OCI-M1 (cell line): ENCODE data around the gene CDH23.
"Not testable (repeated sequence)": the region's sequence is repeated elsewhere in the genome, so short reads cannot be mapped to it uniquely, and the experiment has no call there.

Experiments
- DNase-seq: peaks from one replicate; lab custom pipeline; 2025; lab: John Stamatoyannopoulos, UW

The CDH23 gene

DNA sequence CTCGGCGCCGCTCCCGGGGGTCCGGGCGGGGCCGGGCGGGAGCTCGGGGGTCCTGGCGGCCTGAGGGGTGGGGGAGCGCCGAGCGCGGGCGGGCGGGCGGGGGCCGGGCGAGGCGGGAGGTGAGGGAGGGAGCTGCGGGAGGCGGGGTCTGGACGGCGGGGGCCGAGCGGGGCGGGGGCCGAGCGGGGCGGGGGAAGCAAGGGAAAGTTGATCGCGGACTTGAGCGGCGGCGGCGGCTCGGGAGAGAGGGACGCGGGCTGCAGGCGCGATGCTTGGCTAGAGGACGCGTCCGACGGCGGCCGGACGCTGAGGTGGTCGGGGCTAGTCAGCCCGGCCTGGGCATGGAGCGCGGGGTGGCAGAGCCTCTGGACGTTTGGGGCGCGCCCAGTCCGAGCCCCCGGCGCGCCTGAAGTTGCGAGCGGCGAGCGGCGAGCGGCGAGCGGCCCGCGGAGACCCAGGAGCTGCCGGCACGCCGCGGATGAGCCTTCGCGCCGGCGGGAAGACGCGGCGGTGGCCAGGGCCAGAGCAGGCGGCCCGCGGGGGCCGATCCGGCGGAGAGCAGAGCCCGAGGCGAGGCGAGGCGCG lies at the start of gene CDH23:
Gene CDH23 (plus strand): TSS at position 210 of the 585 bp plus-strand sequence. CDS start 42,912 bp downstream, outside the sequence.
- DNase-seq: no peak

DNA sequence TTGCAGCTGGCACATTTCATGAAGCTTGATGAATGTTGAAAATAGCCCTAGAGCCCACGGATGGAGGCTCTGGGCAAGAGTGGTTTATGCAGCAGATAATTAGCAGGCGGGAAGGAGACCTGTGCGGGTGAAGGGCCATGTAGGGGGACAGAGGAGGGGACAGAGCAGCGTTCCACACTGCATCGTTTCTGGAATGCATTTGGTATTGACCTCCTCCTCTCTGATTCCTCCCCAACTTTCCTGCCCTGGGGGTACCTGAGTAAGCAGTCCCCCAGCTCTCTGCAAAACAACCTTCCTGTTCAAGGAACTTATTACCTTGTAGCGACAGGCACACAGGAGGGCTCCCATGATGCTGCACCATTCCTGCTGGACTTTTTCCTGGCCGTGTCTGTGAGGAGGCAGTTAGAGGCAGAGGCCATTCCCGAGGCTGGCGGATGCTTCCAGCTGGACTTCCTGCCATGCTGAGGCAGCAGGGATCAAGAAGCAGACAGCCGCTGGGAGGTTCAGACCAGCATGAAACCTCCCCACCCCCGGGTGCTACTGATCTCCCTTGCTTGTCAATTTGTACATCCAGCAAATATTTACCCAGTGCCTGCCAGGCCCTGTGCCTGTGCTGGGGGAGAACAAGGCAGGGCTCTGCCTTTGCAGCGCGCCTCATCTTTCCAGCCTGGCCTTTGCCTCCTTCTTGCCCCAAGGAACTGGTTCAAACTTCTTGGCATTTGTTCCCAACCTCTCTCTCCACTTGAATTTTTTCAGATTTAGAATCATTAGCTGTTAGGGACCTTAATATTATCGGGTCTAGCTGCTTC lies 48.9 kb upstream of the CDH23 start:
- no peak for DNase-seq

DNA sequence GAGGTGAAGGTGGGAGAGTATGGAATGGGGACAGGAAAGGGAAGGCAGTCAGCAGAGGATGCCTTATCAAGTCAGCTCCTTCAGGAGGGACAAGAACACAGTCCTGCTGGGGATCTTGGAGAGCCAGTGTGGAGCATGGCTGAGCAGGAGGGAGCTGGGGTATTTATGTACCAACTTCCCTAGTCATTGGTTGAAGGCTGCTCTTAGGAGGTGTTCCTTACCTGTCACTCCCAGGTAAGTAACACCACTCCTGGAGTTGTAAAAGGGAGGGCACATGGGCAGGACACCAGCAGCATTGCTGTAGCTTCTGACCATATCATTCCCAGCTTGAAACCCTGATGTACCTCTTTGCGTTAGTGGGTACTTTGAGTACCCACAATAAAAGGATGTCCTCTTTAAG lies 47.9 kb upstream of the CDH23 start:
- no peak for DNase-seq

DNA sequence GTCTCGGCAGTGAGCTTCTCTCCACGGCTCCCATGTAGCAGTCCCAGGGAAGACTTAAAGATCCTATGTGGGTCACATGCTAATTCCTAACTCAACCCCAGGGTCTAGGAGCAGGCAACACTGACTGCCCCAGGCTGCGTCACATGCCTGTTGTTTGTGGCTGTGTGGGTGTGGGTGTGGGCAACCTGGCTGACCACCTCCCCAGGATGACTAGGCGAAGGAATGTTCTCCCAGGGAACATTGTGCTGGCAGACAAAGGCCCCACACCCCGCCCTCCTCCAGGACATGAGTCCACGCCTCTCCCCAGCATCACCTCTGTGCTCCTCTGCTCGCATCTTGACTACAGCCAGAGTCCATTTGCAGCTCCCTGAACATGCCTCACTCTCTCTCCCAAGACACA lies 47.3 kb upstream of the CDH23 start:
- DNase-seq: no peak

DNA sequence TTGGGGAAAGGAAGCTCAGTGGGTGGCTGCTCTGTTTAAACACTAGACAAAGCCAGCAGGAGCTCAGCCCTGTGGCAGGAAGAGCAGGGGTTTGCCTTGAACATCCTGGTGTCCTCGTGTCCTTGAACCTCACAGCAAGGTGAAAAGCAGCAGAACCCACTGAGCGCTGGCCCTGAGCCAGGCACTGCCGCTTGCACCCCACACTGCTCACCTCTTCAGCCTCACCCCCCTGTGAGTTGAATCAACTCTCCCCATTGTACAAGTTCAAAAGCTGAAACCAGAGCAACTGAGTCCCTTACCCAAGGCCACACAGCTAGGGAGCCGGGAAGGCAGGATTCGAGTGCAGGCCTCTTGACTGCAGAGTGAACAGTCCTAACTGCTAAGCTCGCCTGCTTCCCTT lies 45.6 kb upstream of the CDH23 start:
- DNase-seq: no peak

DNA sequence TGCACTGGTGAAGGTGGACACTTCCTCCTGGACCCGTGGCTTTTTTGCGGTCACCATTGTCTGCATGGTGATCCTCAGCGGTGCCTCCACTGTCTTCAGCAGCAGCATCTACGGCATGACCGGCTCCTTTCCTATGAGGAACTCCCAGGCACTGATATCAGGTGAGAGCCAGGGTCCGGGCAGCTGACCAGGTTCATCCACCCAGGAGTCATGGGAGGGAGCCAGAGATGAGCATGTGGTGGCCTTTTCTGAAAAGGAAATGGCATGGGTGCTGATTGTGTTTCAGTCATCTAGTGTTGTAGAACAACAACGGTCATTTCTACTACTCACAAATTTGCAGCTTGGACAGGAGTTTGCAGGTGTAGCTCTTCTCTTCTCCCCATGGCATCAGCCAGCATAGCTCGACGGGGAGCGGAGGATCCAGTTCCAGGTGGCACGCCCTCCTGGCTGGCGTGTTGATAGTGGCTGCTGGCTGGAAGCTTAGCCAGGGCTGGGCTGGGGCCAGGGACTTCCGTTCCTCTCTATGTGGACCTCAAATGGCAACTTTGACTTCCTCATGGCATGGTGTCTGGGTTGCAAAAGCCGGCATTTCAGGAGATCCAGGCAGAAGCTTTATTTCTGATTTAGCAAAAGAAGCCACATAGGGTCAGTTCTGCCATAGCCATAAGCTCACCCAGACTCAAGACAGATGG lies 44.9 kb upstream of the CDH23 start:
- DNase-seq: no peak

DNA sequence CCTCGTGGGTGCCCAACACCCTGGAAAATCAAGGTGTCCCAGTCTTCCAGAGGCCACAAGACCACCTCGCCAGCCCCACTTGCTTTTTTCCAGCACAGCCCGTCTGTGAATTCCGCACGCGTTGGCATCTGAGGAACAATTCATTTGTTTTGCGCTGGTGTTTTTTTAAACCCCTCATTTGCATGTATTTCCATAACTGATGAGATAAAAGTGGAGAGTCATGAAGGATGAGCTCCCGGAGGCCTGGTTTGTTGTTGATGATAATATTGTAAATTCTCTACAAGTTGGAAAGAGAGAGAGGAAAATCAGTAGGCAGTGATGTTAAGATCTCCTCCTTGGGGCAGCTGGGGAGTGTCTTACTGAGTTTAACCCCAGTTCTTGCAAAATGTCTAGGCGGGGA lies 43.1 kb upstream of the CDH23 start:
- DNase-seq: no peak

DNA sequence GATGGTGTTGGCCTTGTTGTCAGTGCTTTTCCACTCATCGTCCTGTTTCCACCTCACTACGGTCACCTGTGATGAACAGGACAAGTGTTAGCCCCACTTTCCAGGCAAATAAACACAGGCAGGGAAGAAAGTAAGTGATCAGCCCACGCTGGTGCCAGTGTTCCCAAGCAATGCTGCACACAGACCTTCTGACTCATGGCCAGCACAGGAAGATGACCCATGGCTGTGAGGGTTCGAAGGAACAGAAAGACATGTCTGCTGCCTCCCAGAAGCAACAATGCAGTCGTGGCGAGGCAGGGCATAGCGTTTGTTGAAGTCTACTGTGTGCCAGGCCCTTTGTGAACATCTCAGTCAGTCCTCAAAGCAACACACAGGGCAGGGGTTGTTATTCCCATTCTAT lies 41.9 kb upstream of the CDH23 start:
- no peak for DNase-seq

DNA sequence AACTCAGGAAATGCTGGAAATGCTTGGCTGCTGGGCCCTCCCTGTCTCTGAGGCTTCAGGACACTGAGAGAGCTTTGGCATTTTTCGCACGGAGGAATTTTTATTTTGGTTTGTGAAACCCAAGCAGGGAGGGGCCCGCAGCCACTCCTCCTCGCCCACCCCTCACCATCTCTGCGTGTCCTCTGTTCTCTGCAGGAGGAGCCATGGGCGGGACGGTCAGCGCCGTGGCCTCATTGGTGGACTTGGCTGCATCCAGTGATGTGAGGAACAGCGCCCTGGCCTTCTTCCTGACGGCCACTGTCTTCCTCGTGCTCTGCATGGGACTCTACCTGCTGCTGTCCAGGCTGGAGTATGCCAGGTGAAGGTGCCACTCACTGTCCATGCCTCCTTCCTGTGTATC lies 40.8 kb upstream of the CDH23 start:
- DNase-seq: no peak

DNA sequence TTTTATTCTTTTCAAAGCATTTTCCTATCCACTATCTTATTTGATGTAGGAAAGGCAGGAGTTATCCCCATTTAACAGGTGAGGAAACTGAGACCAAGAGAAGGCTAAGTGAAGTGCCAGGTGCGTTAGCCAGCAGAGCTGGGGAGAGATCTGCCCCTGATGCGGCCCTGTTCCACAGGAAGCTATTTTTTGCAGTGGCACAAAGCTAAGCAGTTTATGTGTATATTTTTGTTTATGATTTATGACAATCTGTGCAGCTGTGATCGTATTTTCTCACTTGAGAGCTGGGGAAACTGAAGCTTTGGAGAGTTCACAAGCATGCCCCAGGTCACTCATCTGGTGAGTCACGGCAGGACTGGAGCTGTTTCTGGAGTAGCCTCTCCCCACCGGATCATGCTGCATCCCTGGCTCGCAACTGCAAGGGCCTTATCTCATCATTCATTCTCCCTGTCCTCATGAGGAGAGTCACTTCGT lies 38.9 kb upstream of the CDH23 start:
- DNase-seq: no peak

DNA sequence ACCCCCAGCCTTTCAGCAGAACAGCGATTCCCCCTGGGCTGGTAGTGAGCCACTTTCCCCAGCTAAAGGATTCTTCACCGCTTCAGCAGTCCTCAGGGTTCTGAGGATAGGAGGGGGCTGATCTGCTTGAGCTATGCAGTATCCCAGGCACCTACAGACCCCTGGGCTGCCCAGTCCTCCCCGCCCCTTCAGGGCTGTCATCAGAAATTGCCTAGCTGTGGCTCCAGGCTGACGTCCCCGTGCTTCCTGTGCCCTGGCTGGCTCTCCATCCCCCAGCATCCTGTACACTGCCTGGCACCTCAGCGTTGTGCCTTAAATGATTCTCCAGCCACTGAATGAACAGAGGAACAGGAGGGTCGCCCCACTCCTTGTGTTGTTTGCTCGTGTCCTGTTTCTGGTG lies 38.4 kb upstream of the CDH23 start:
- DNase-seq: no peak

DNA sequence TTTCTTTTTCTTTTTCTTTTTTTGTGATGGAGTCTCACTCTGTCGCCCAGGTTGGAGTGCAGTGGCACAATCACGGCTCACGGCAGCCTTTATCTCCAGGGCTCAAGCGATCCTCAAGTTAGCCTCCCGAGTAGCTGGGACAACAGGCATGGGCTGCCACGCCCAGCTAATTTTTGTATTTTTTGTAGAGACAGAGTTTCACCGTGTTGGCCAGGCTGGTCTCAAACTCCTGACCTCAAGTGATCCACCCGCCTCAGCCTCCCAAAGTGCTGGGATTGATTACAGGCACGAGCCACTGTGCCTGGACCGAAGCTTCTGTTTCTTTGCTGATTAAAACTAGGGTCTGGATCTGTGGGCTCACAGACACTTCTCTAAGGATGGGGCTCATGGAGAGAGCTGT lies 37.8 kb upstream of the CDH23 start:
- DNase-seq: not testable (repeated sequence)

DNA sequence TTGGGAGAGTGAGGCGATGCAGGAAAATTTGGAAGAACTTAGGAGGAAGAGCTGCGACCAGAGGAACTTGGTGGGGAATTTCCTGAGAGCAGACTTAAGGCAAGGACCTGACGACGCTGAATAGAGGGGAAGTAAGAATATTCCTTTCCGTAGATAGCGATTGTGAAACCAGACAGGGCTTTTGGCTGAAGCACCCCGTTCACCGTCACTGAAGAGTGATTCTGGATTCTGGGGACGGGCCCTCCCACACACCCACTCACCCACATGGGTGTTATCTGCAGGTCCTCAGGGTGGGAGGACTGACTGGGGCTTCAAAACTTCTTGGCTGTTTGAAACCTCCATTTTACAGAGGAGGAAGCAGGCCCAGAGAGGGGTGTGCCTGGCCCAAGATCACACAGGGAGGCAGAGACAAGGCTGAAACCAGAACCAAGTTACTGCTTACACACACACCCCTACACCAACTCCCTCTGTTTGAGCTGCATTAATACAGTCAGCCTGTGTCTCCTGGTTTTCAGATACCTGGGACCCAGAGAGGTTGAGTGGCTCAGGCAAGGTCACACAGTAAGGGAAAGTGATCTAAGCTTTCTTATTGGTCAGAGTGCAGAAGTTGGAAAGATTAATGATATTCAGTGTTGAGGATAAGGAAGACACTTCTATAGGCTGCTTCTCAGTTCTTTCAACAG lies 37.2 kb upstream of the CDH23 start:
- peak; percentile 91 for DNase-seq

DNA sequence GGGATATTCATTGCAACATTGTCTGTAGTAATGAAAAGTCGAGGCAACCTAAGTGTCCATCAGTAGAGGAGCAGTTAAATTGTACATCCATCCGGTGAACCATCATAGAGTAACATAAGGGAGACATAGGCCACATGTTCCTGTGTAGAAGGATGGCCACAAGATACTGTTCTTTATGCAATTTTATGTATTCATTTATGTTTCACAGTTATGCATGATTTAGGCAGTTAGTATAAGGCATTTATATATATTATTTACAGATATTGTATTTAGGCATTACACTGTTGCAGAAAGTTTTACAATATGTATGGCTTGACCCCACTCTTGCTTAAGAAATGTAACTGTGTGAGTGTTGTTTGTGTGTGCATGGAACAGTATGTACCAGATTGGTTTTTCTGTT lies 36.0 kb upstream of the CDH23 start:
- no peak for DNase-seq

DNA sequence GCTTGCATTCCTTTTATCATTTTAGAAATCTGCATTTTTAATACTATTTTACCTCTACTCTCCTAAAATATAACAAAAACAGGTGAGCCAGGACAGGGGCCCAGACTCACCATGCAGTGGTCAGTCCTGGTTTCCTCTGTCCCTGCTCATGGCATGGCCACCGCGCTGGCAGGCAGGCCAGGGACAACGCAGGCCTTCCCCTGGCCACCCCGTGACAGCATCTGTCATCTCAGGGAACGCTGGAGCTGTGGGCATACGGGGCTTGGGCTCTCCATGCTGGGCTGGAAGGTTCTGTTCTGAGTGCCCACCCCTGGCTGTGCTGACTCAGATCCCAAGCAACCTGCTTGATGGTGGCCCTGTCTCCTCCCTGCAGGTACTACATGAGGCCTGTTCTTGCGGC lies 35.1 kb upstream of the CDH23 start:
- no peak for DNase-seq

DNA sequence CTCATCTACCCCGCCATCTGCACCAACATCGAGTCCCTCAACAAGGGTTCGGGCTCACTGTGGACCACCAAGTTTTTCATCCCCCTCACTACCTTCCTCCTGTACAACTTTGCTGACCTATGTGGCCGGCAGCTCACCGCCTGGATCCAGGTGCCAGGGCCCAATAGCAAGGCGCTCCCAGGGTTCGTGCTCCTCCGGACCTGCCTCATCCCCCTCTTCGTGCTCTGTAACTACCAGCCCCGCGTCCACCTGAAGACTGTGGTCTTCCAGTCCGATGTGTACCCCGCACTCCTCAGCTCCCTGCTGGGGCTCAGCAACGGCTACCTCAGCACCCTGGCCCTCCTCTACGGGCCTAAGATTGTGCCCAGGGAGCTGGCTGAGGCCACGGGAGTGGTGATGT lies 34.6 kb upstream of the CDH23 start:
- no peak for DNase-seq

DNA sequence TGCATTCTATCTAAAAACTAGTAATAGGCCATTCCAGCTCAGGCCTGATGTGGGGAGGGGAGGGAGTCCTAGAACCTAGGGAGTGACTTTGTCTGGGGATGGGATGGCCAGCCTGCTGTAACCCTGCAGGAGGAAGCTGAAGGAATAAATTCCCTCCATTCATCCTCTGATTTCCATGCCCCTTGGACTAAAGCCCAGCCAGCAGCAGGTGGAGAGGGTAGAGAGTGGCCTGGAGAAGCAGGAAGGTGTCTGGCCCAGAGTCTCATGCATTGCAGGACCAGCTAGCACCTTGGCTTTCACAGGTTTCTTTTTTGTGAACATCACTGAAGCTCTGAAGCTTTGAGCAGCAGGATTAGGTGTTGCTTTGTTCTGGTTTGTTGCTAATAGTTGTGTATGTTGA lies 32.8 kb upstream of the CDH23 start:
- DNase-seq: no peak

DNA sequence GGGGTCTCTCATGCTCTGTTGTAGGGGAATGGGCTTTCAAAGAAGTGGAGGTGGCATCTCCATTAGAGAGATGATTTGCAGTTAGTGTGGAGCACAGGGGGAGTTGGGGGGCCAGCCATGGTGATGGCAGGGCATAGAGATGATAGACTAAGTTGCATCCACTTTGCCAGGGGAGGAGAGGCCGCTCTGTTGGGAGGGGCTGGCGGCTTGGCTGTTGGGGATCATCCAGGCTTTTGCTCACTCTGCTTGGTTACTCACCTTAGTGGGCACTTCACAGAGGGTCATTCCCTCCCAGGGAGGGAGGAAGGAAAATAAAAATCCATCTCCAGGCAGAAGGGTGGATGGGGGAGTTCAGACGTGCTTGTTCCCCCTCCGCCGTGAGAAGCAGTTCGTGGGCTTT lies 31.4 kb upstream of the CDH23 start:
- no peak for DNase-seq

DNA sequence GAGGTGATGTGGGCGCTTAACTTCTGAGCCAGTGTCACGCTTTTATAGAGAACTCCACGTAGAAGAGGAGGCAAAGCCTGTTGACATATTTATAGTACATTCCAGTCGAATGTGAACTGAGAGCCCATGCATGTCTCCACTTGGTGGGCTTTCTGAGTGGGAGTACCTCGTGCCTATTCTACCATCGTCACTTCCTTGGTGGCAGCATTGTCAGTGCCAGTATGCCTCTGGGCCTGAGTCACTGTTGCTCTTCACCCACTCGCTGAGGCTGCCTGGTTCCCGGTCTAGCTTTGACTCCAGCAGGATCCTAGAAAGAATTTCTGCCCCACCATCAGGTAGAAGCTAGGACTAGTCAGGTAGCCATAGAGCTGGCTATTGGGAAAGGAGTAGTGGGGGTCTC lies 30.0 kb upstream of the CDH23 start:
- DNase-seq: no peak

DNA sequence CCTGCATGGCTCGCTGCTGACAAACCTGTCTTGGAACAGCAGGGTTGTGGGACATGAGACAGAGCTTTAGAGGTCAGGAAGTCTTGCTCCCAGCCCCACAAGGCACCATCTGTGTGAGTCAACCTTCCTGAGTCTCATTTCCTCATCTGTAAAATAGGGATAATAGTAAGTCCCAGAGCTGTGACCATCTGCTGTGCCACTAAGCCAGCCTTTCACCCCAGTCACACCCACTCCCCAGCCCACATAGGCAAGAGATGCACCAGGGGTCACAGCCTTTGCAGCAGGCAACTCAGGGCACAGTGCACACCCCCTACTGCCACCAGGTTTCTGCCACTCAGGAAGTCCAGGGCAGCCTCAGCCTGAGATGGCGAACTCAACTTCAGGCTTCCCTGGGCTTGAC lies 29.4 kb upstream of the CDH23 start:
- DNase-seq: no peak

DNA sequence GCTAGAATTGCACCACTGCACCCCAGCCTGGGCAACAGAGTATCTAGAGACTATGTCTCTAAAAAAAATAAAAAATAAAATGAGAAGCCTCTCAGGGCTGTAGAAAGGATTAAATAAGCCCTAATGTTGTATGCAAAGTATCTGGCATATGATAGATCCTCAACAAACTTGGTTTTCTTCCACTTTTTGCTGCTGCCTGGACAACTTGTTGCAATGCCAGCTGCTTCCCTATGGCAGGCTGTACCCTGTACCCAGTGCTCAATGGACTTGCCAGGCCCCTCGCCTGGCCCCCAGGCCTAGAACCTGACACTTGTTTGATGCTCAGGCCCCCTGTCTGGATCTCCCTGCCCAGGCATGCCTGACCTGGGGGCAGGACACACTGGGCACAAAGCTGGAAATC lies 28.5 kb upstream of the CDH23 start:
- DNase-seq: no peak

DNA sequence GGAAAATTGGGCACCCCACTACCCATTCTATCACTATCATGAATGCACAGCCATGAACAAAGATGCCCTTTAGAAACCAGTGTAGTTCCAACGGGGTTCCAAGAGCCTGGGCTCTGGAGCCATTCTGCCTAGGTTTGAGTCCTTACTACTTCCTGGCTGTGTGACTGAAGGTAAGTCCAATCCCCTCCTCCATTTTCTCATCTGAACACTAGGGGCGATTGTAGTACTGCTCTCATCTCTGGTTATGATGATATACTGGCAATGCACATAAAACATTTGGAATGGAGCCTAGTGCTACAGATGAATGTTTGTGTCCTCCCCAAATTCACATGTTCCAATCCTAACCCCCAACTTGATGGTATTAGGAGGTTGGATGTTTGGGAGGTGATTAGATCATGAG lies 28.1 kb upstream of the CDH23 start:
- DNase-seq: peak; percentile 47

DNA sequence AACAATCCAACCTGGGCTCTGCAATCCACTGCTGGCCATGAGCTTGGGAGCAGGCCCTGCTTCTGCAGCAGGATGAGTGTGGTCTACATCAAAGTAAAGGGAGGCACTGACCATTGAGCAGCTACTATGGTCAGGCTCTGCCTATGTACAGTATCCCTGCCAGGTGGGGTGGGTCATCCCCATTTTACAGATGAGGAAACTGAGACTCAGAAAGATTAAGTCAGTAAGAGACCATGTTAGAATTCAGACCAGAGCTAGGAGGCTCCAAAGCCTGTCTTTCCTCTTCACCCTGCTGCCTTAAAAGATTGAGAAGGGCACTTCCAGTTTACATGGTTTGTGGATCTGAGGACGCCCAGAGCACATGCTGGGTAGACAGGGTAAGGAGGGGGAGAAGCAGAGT lies 27.1 kb upstream of the CDH23 start:
- DNase-seq: no peak
